NT2/D1 (cell line): Measurements from ENCODE around the gene GALNT16.

Experiments
- YY1 ChIP-seq: IDR thresholded peaks from 2 replicates; pipeline ENCODE4 v1.6.1; 2011; ENCODE audit not compliant: insufficient read length, insufficient read depth
- ZNF274 ChIP-seq: IDR thresholded peaks from 2 replicates; pipeline ENCODE4 v1.6.1; 2011; ENCODE audit warnings: mild to moderate bottlenecking, low read depth, low read length

DNA sequence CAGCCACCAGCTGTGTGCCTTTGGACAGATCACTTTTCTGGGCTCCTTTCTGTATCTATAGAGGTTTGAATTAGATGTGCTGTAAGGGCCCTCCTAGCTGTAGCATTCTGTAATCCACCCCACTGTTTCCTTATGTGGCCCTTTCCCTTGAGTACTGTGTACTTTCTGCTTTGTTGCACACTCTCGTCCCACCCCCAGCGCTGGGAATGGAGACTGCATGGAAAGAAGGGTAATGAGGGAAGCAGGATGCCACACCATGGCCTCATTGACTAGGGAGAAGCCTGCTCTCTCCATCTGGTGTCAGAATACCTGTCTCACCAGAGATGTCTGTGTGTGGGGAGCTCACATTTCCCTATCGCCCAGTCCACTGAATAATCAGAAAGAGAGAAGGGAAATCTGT, 13.6 kb upstream of the GALNT16 start:
- TF ChIP-seq YY1 (no peak), ZNF274 (no peak)
